HepG2 (cell line): ENCODE results near the gene INTS1.

ENCODE experiments used
- CTCF ChIP-seq: sonication (generic); formaldehyde crosslinking; IDR thresholded peaks from 2 replicates; pipeline ENCODE4 v1.5.0; 2020; ENCODE audit warnings: mild to moderate bottlenecking, missing genetic modification reagents, moderate library complexity
- FOXA1 ChIP-seq, 2 experiments: fragments of 450-650 bp in 1 of 2; sonication (generic) in 1 of 2; formaldehyde crosslinking in 1 of 2; IDR thresholded peaks; 2 replicates each; pipeline versions ENCODE4 v1.4.0 to v1.6.1; 2016 to 2020; ENCODE audit warnings: missing genetic modification reagents in 1 of 2
- GABPA ChIP-seq, 2 experiments: IDR thresholded peaks; 2 replicates each; pipeline ENCODE4 v1.6.1; 2011 to 2016; ENCODE audit warnings: low read depth in 2 of 2, low read length in 1 of 2, missing biosample characterization in 1 of 2, missing genetic modification characterization in 1 of 2
- KDM3A ChIP-seq: IDR thresholded peaks from 2 replicates; pipeline ENCODE4 v1.6.1; 2018; ENCODE audit warnings: low read depth, missing compliant biosample characterization
- KDM5B ChIP-seq: sonication (generic); formaldehyde crosslinking; IDR thresholded peaks from 2 replicates; pipeline ENCODE4 v1.4.0; 2020; ENCODE audit warnings: missing genetic modification reagents, mild to moderate bottlenecking, borderline replicate concordance
- PCBP1 ChIP-seq: fragments of 200-400 bp; formaldehyde crosslinking; IDR thresholded peaks from 2 replicates; pipeline ENCODE4 v1.6.1; 2017; ENCODE audit warnings: mild to moderate bottlenecking, low read depth, low read length, borderline replicate concordance
- POLR2A ChIP-seq, 2 experiments: IDR thresholded peaks; 2 replicates each; pipeline ENCODE4 v1.6.1; 2011; ENCODE audit warnings: low read depth in 2 of 2, low read length in 2 of 2, mild to moderate bottlenecking in 1 of 2, moderate library complexity in 1 of 2; ENCODE audit not compliant: insufficient read depth in 1 of 2
- REST ChIP-seq, 2 experiments: IDR thresholded peaks; 2 replicates each; pipeline ENCODE4 v1.6.1; 2011 to 2012; ENCODE audit warnings: low read length in 2 of 2, borderline replicate concordance in 1 of 2, low read depth in 1 of 2, mild to moderate bottlenecking in 1 of 2, moderate library complexity in 1 of 2
- YY1 ChIP-seq: IDR thresholded peaks from 2 replicates; pipeline ENCODE4 v1.6.1; 2011; ENCODE audit warnings: low read length, low read depth, moderate library complexity, mild to moderate bottlenecking; ENCODE audit not compliant: insufficient read depth, insufficient replicate concordance
- ZNF24 ChIP-seq: fragments of 450-650 bp; IDR thresholded peaks from 2 replicates; pipeline ENCODE4 v1.6.1; 2017; ENCODE audit warnings: antibody characterized with exemption, mild to moderate bottlenecking
- ZNF572 ChIP-seq: sonication (generic); formaldehyde crosslinking; IDR thresholded peaks from 2 replicates; pipeline ENCODE4 v1.5.1; 2020; ENCODE audit warnings: mild to moderate bottlenecking, missing genetic modification reagents
- ZNF800 ChIP-seq: sonication (generic); formaldehyde crosslinking; IDR thresholded peaks from 2 replicates; pipeline ENCODE4 v1.4.0; 2020; ENCODE audit warnings: missing genetic modification reagents

- no peak for TF ChIP-seq ZNF24
- no peak for TF ChIP-seq YY1
- TF ChIP-seq KDM3A (CRISPR knock-in tag): no peak
- TF ChIP-seq PCBP1: no peak
- TF ChIP-seq POLR2A (IDR thresholded peaks at IDR 0.05; ENCODE audit: insufficient read depth in 1 of 2, low read depth in 2 of 2, low read length in 2 of 2): no peak
- TF ChIP-seq ZNF572 (CRISPR knock-in tag): no peak
- no peak for TF ChIP-seq ZNF800 (CRISPR knock-in tag)
- TF ChIP-seq FOXA1 (IDR thresholded peaks at IDR 0.05): no peak
- no peak for TF ChIP-seq FOXA1 (CRISPR knock-in tag; IDR thresholded peaks at IDR 0.05)
- no peak for TF ChIP-seq REST (IDR thresholded peaks at IDR 0.05; ENCODE audit: borderline replicate concordance in 1 of 2, low read depth in 1 of 2, low read length in 2 of 2)
- no peak for TF ChIP-seq GABPA (IDR thresholded peaks at IDR 0.05; ENCODE audit: low read depth, low read length)
- TF ChIP-seq GABPA (CRISPR knock-in tag; IDR thresholded peaks at IDR 0.05; ENCODE audit: low read depth): no peak
- TF ChIP-seq CTCF: no peak
- no peak for TF ChIP-seq KDM5B (CRISPR knock-in tag)
Observed at GRCh38 chr7:1544178-1544895, 40.1 kb upstream of the INTS1 start.
